PFSK-1 (cell line): ENCODE results near the gene TRIM7.

Source experiments
- SIN3A ChIP-seq: IDR thresholded peaks from 2 replicates; pipeline ENCODE4 v1.6.1; 2012; ENCODE audit warnings: mild to moderate bottlenecking, low read length, moderate library complexity, borderline replicate concordance; ENCODE audit not compliant: insufficient read depth
- TAF1 ChIP-seq: IDR thresholded peaks from 2 replicates; pipeline ENCODE4 v1.6.1; 2012; ENCODE audit warnings: low read length, control low read depth, borderline replicate concordance; ENCODE audit not compliant: insufficient read depth

- TF ChIP-seq TAF1 (no peak), SIN3A (no peak)
Measured at GRCh38 chr5:181173420-181174342, 31.3 kb downstream of the TRIM7 start.
